ENCODE data around the gene RPS13. TPM values are rescaled to one million over a fixed set of nuclear protein-coding genes. Genes with fewer than 3 reads are reported as not detected.
A peak's percentile ranks its signal among the peaks of the same experiment; 100 is the strongest.
"Not testable (repeated sequence)": the region's sequence is repeated elsewhere in the genome, so short reads cannot be mapped to it uniquely, and the experiment has no call there.

Gene RPS13
- total and polyA plus RNA-seq, 4 experiments from 2014 or later: 1,690 to 2,146 (median 2,090) TPM

GRCh38 chr11:17098658-17099057 lies 21.2 kb upstream of the RPS13 start:
- POLR2A ChIA-PET (ENCODE audit: partially characterized antibody): no interaction called here
- Histone ChIP-seq H3K9me3 (ENCODE audit: control insufficient read depth in 1 of 2, low read length in 2 of 2) (no peaks in the 10 kb centered on the region), H3K4me1 (ENCODE audit: insufficient read depth, low read length) (no peaks in the 10 kb centered on the region), H3K4me3 (ENCODE audit: low read length in 2 of 2) (no peak overlapping the region), H3K27ac (ENCODE audit: low read depth, low read length) (no peak overlapping the region), H3K27me3 (ENCODE audit: insufficient read depth, low read length) (no peaks in the 10 kb centered on the region), H3K36me3 (ENCODE audit: insufficient read depth, low read length) (peaks cover 17% of the 10 kb centered on the region)
- intact Hi-C loops (cut with micrococcal nuclease): no loop called here
- Mint-ChIP-seq H3K27me3 (no peaks in the 10 kb centered on the region), H3K4me1 (no peaks in the 10 kb centered on the region), H3K36me3 (peaks cover 23 to 53% of the 10 kb centered on the region in 2 donors), H3K4me3 (no peak overlapping the region), H3K27ac (peak overlapping the region in 1 of 7 donors; percentile 5), H3K9me3 (no peaks in the 10 kb centered on the region)
- CTCF ChIA-PET (ENCODE audit: partially characterized antibody): no interaction called here
- DNase-seq: no peak

- Mint-ChIP-seq H3K4me3 (no peak overlapping the region), H3K27ac (peak overlapping the region in 3 of 7 donors; percentile 2 to 38 (median 4)), H3K36me3 (peaks cover 23 to 50% of the 10 kb centered on the region in 2 donors), H3K27me3 (no peaks in the 10 kb centered on the region), H3K4me1 (no peaks in the 10 kb centered on the region), H3K9me3 (no peaks in the 10 kb centered on the region)
- peaks cover 14% of the 10 kb centered on the region for H3K36me3 ChIP-seq (ENCODE audit: insufficient read depth, low read length)
- intact Hi-C loops (cut with micrococcal nuclease): no loop called here
- ChIA-PET CTCF (ENCODE audit: partially characterized antibody) (no interaction called here), POLR2A (ENCODE audit: partially characterized antibody) (no interaction called here)
- no peak for DNase-seq
- H3K27me3 ChIP-seq (ENCODE audit: insufficient read depth, low read length): no peaks in the 10 kb centered on the region
- no peaks in the 10 kb centered on the region for H3K4me1 ChIP-seq (ENCODE audit: insufficient read depth, low read length)
- no peak overlapping the region for H3K27ac ChIP-seq (ENCODE audit: low read depth, low read length)
- H3K4me3 ChIP-seq (ENCODE audit: low read length in 2 of 2): no peak overlapping the region
- H3K9me3 ChIP-seq (ENCODE audit: control insufficient read depth in 1 of 2, low read length in 2 of 2): no peaks in the 10 kb centered on the region
These were observed 20.6 kb upstream of the RPS13 start for GRCh38 chr11:17098038-17098437.

DNA sequence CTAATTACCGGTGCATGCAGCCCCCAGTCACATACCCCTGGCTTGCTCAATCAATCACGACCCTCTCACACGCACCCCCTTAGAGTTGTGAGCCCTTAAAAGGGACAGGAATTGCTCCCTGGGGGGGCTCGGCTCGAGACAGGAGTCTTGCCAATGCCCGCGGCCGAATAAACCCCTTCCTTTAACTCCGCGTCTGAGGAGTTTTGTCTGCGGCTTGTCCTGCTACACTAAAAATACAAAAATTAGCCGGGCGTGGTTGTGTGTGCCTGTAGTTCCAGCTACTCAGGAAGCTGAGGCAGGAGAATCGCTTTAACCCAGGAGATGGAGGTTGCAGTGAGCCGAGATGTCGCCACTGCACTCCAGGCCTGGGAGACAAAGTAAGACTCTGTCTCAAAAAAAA lies 8.5 kb upstream of the RPS13 start:
- H3K27ac Mint-ChIP-seq; H3K36me3 ChIP-seq (ENCODE audit: insufficient read depth, low read length); H3K9me3 Mint-ChIP-seq; H3K27me3 Mint-ChIP-seq; H3K4me3 ChIP-seq (ENCODE audit: low read length in 2 of 2); H3K4me1 ChIP-seq (ENCODE audit: insufficient read depth, low read length); H3K27ac ChIP-seq (ENCODE audit: low read depth, low read length); DNase-seq; H3K9me3 ChIP-seq (ENCODE audit: control insufficient read depth in 1 of 2, low read length in 2 of 2); H3K4me1 Mint-ChIP-seq; CTCF ChIA-PET (ENCODE audit: partially characterized antibody); intact Hi-C loops (cut with micrococcal nuclease); H3K4me3 Mint-ChIP-seq; H3K27me3 ChIP-seq (ENCODE audit: insufficient read depth, low read length); POLR2A ChIA-PET (ENCODE audit: partially characterized antibody): not testable (repeated sequence)
- H3K36me3 Mint-ChIP-seq: peaks cover 13 to 21% of the 10 kb centered on the region in 2 donors

DNA sequence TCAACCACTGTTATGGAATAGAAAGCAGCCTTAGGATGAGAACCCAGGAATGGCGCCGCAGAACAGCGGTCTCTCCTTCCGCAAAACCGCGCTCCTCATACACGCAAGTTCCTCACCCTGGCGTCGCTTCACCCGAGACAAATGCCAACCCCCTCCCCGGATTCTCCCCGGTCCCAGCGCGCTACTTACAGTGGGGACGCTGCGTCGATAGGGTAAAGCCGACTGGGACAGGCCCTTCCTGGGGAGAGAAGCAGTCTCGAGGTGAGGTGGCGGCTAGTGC lies 287 bp downstream of the RPS13 start:
- Mint-ChIP-seq H3K27ac (peak overlapping the region; percentile 96 to 99 (median 98)), H3K9me3 (peaks cover 0 to 2% (median 0%) of the 10 kb centered on the region in 8 donors), H3K4me3 (peak overlapping the region; percentile 95 to 99 (median 99)), H3K4me1 (peaks cover 17 to 53% (median 38%) of the 10 kb centered on the region in 4 donors), H3K27me3 (no peaks in the 10 kb centered on the region), H3K36me3 (peaks cover 22 to 51% of the 10 kb centered on the region in 2 donors)
- Histone ChIP-seq H3K4me3 (ENCODE audit: low read length in 2 of 2) (peak overlapping the region; percentile 93 to 94), H3K36me3 (ENCODE audit: insufficient read depth, low read length) (peaks cover 28% of the 10 kb centered on the region), H3K4me1 (ENCODE audit: insufficient read depth, low read length) (peaks cover 39% of the 10 kb centered on the region), H3K27me3 (ENCODE audit: insufficient read depth, low read length) (no peaks in the 10 kb centered on the region), H3K9me3 (ENCODE audit: control insufficient read depth in 1 of 2, low read length in 2 of 2) (no peaks in the 10 kb centered on the region), H3K27ac (ENCODE audit: low read depth, low read length) (peak overlapping the region; percentile 87)
- DNase-seq: peak in 1 of 5 donors; percentile 71
- ChIA-PET CTCF (ENCODE audit: partially characterized antibody) (no interaction called here), POLR2A (ENCODE audit: partially characterized antibody) (interaction anchor here (0.7 to 3.2 kb wide), 10 partner anchors 17 to 1318 kb away, joined by 3 to 31 read pairs (median 6); partner anchors contain the start of genes C11orf58, LDHA, PIK3C2A and PLEKHA7)
- intact Hi-C loops (cut with micrococcal nuclease): loop anchor here (1.0 to 5.0 kb wide), 6 partner anchors 62 to 935 kb away; partner anchors contain the start of genes C11orf58, NCR3LG1, NUCB2 and PLEKHA7

DNA sequence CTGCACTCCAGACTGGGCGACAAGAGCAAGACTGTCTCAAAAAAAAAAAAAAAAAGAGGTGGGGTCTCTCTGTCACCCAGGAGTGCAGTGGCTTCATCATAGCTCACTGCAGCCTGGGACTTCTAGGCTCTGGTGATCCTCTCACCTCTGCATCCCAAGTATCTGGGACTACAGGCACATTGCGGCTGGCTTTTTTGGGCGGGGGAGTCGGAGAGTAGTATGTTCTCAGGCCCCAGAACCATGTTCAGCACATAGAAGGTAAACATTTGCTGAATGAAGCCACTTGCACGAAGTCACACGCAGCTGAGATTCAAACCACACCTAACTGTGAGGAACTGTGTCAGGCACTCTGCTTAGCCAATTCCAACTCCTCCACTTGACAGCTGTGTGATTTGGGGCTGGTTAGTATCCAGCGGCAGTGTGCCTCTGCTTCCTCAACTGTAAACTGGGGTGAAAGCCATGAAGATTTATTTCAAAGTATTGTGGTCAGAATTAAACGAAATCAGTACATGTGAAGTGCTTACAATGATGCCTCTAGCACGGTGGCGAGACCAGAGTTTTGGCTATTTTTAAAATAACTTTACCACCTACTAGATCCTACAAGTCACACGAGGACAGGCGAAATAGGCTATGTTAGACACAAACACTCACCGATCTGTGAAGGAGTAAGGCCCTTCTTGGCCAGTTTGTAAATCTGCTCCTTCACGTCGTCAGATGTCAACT lies 789 bp downstream of the RPS13 start:
- Mint-ChIP-seq H3K9me3 (peaks cover 0 to 2% (median 0%) of the 10 kb centered on the region in 8 donors), H3K4me1 (peaks cover 17 to 53% (median 38%) of the 10 kb centered on the region in 4 donors)
- POLR2A ChIA-PET (ENCODE audit: partially characterized antibody): interaction anchor here (0.9 to 3.2 kb wide), 7 partner anchors 62 to 1318 kb away, joined by 4 to 31 read pairs (median 7); partner anchors contain the start of genes C11orf58, LDHA, PIK3C2A and PLEKHA7

GRCh38 chr11:17075506-17075905 lies 2.0 kb downstream of the RPS13 start:
- Mint-ChIP-seq H3K4me3 (peak overlapping the region; percentile 62 to 99 (median 98)), H3K27me3 (no peaks in the 10 kb centered on the region), H3K4me1 (peaks cover 17 to 53% (median 38%) of the 10 kb centered on the region in 4 donors), H3K9me3 (peaks cover 0 to 2% (median 0%) of the 10 kb centered on the region in 8 donors), H3K27ac (peak overlapping the region; percentile 52 to 97 (median 87)), H3K36me3 (peaks cover 22 to 57% of the 10 kb centered on the region in 2 donors)
- DNase-seq: no peak
- Histone ChIP-seq H3K27ac (ENCODE audit: low read depth, low read length) (peak overlapping the region; percentile 87), H3K27me3 (ENCODE audit: insufficient read depth, low read length) (no peaks in the 10 kb centered on the region), H3K4me1 (ENCODE audit: insufficient read depth, low read length) (peaks cover 39% of the 10 kb centered on the region), H3K4me3 (ENCODE audit: low read length in 2 of 2) (no peak overlapping the region), H3K9me3 (ENCODE audit: control insufficient read depth in 1 of 2, low read length in 2 of 2) (no peaks in the 10 kb centered on the region), H3K36me3 (ENCODE audit: insufficient read depth, low read length) (peaks cover 28% of the 10 kb centered on the region)
- POLR2A ChIA-PET (ENCODE audit: partially characterized antibody): interaction anchor here (1.8 kb wide), 1 partner anchor 132 kb away, joined by 7 read pairs; the partner anchor contains the start of gene PIK3C2A
- intact Hi-C loops (cut with micrococcal nuclease): loop anchor here (5.0 kb wide), 2 partner anchors 277 to 937 kb away; partner anchors contain the start of genes NCR3LG1 and SERGEF
- CTCF ChIA-PET (ENCODE audit: partially characterized antibody): interaction anchor here (0.9 to 1.1 kb wide), 2 partner anchors 132 to 287 kb away, joined by 3 read pairs; partner anchors contain the start of gene PIK3C2A

More for the DNA sequence above, 789 bp downstream of the RPS13 start:
- Histone ChIP-seq H3K9me3 (ENCODE audit: control insufficient read depth in 1 of 2, low read length in 2 of 2) (no peaks in the 10 kb centered on the region), H3K4me1 (ENCODE audit: insufficient read depth, low read length) (peaks cover 39% of the 10 kb centered on the region), H3K27ac (ENCODE audit: low read depth, low read length) (peak overlapping the region; percentile 87), H3K4me3 (ENCODE audit: low read length in 2 of 2) (peak overlapping the region; percentile 93 to 94), H3K27me3 (ENCODE audit: insufficient read depth, low read length) (no peaks in the 10 kb centered on the region), H3K36me3 (ENCODE audit: insufficient read depth, low read length) (peaks cover 28% of the 10 kb centered on the region)
- Mint-ChIP-seq H3K27ac (peak overlapping the region; percentile 96 to 99 (median 98)), H3K36me3 (peaks cover 22 to 52% of the 10 kb centered on the region in 2 donors), H3K27me3 (no peaks in the 10 kb centered on the region), H3K4me3 (peak overlapping the region; percentile 95 to 99 (median 99))
- CTCF ChIA-PET (ENCODE audit: partially characterized antibody): interaction anchor here (0.9 kb wide), 1 partner anchor 288 kb away, joined by 3 read pairs; no protein-coding TSS in a partner anchor
- intact Hi-C loops (cut with micrococcal nuclease): loop anchor here (1.0 to 5.0 kb wide), 6 partner anchors 62 to 936 kb away; partner anchors contain the start of genes C11orf58, NCR3LG1, NUCB2 and PLEKHA7
- DNase-seq: peak in 3 of 5 donors; percentile 8 to 10 (median 9)

DNA sequence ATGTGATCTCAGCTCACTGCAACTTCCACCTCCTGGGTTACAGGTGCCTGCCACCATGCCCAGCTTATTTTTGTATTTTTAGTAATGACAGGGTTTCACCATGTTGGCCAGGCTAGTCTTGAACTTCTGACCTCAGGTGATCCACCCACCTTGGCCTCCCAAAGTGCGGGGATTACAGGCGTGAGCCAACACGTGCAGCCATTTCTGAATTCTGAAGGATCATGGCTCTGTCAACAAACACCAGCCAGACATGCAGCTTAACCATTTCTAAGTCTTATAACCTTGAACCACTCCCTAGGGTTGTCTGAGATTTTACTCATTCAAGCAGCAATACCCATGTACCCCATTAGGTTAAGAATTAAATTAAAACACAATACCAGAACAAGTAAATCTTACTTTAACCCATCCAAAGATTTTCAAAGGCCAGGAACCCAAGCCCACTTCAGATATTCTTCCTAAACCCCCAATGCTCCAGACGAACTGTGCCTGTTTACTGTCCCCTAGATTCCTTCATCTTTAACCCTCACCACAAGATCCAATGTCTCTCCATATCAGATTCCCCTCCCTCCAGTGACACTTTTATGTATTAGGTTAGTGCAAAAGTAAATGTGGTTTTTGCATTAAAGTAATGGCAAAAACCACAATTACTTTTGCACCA lies 4.0 kb downstream of the RPS13 start:
- CTCF ChIA-PET (ENCODE audit: partially characterized antibody): interaction anchor here (0.6 kb wide), 1 partner anchor 294 kb away, joined by 4 read pairs; no protein-coding TSS in a partner anchor
- Mint-ChIP-seq H3K4me3 (peak overlapping the region in 1 of 8 donors; percentile 5), H3K27me3 (no peaks in the 10 kb centered on the region)

More for the DNA sequence above, 4.0 kb downstream of the RPS13 start:
- no peak overlapping the region for H3K27ac ChIP-seq (ENCODE audit: low read depth, low read length)
- H3K27ac Mint-ChIP-seq: peak overlapping the region in 5 of 7 donors; percentile 1 to 96 (median 65)
- H3K36me3 Mint-ChIP-seq: peaks cover 22 to 57% of the 10 kb centered on the region in 2 donors
- DNase-seq: no peak
- peaks cover 28% of the 10 kb centered on the region for H3K36me3 ChIP-seq (ENCODE audit: insufficient read depth, low read length)
- H3K9me3 Mint-ChIP-seq: peaks cover 0 to 2% (median 0%) of the 10 kb centered on the region in 8 donors
- no peaks in the 10 kb centered on the region for H3K9me3 ChIP-seq (ENCODE audit: control insufficient read depth in 1 of 2, low read length in 2 of 2)
- POLR2A ChIA-PET (ENCODE audit: partially characterized antibody): no interaction called here
- intact Hi-C loops (cut with micrococcal nuclease): no loop called here
- H3K4me3 ChIP-seq (ENCODE audit: low read length in 2 of 2): no peak overlapping the region
- no peaks in the 10 kb centered on the region for H3K27me3 ChIP-seq (ENCODE audit: insufficient read depth, low read length)
- peaks cover 37% of the 10 kb centered on the region for H3K4me1 ChIP-seq (ENCODE audit: insufficient read depth, low read length)
- peaks cover 16 to 49% (median 32%) of the 10 kb centered on the region in 4 donors for H3K4me1 Mint-ChIP-seq

Data from CD4-positive, alpha-beta memory T cell (primary cell).